Retinal pigment epithelial cell (primary cell): ENCODE data around the gene CDK5R2.

ENCODE experiments used
- DNase-seq: peaks from one replicate; pipeline ENCODE4 v3.0.0-alpha.2; 2010; ENCODE audit warnings: low read depth
- H3K4me3 ChIP-seq: 2 replicates; pipeline ENCODE4 v1.5.1; 2011; ENCODE audit warnings: mild to moderate bottlenecking, low read length, control low read depth, moderate library complexity
- CTCF ChIP-seq: conservative IDR thresholded peaks from 2 replicates; pipeline ENCODE4 v1.5.1; 2011; ENCODE audit warnings: low read depth, low read length, control low read depth, inconsistent platforms

Gene CDK5R2

GRCh38 chr2:218984239-218985020, 25.0 kb downstream of the CDK5R2 start:
- H3K4me3 ChIP-seq: no peak overlapping the region
- no peak for TF ChIP-seq CTCF
- DNase-seq: no peak

GRCh38 chr2:218985021-218985324, 25.5 kb downstream of the CDK5R2 start, which contains the start of gene FEV:
TSS of gene FEV (minus strand) at chr2:218985184. CDS start at chr2:218985075, 109 bp downstream.
- no peak within 1 kb of the TSS for H3K4me3 ChIP-seq
- no peak for TF ChIP-seq CTCF
- no peak for DNase-seq

- no peak for DNase-seq
- TF ChIP-seq CTCF: no peak
- H3K4me3 ChIP-seq: no peak overlapping the region
Measured at GRCh38 chr2:218985325-218986091, 26.0 kb downstream of the CDK5R2 start.

GRCh38 chr2:218986148-218986761, 26.8 kb downstream of the CDK5R2 start:
- no peak for DNase-seq
- no peak overlapping the region for H3K4me3 ChIP-seq
- TF ChIP-seq CTCF: no peak

- TF ChIP-seq CTCF: no peak
- no peak for DNase-seq
- no peak overlapping the region for H3K4me3 ChIP-seq
Measured at GRCh38 chr2:218988164-218988563, 28.7 kb downstream of the CDK5R2 start.

- TF ChIP-seq CTCF: no peak
- H3K4me3 ChIP-seq: no peak overlapping the region
- no peak for DNase-seq
Measured at GRCh38 chr2:218988650-218989049, 29.2 kb downstream of the CDK5R2 start.
